ENCODE results near the gene NDUFAF2. TPM values are rescaled to one million over a fixed set of nuclear protein-coding genes. Genes with fewer than 3 reads are reported as not detected.

The NDUFAF2 gene
- total and polyA plus RNA-seq, 2 of the 8 experiments (the other 6 are each of a cell fraction or from before 2014, with no cell fraction given): 10.7 to 46.5 TPM

GRCh38 chr5:61183538-61183937 lies 238.5 kb downstream of the NDUFAF2 start:
- H3K4me3 ChIP-seq (ENCODE audit: extremely low read depth in 1 of 4, insufficient read depth in 2 of 4, low read depth in 3 of 4, low read length in 4 of 4): no peak overlapping the region
- no peak for TF ChIP-seq SP1 (IDR thresholded peaks at IDR 0.05; ENCODE audit: low read depth, low read length)
- TF ChIP-seq ASH2L (IDR thresholded peaks at IDR 0.05; ENCODE audit: low read length): no peak
- no peak for TF ChIP-seq SAP30 (IDR thresholded peaks at IDR 0.05; ENCODE audit: insufficient read depth, insufficient replicate concordance, low read length)
- no peak for TF ChIP-seq TAF7 (optimal IDR thresholded peaks at IDR 0.05; ENCODE audit: borderline replicate concordance, low read depth, low read length)
- TF ChIP-seq SUZ12 (IDR thresholded peaks at IDR 0.05; ENCODE audit: low read length): no peak
- TF ChIP-seq CHD2 (IDR thresholded peaks at IDR 0.05; ENCODE audit: low read length): no peak
- TF ChIP-seq JUN (IDR thresholded peaks at IDR 0.05; ENCODE audit: low read depth, low read length): no peak
- TF ChIP-seq SIN3A (conservative IDR thresholded peaks at IDR 0.05 in 1 of 2, IDR thresholded peaks at IDR 0.05 in 1 of 2; ENCODE audit: low read depth in 1 of 2, low read length in 2 of 2): no peak
- no peak overlapping the region for H2BK5ac ChIP-seq (ENCODE audit: low read depth, low read length)
- H3K36me3 ChIP-seq (ENCODE audit: control insufficient read depth in 2 of 4, insufficient read depth in 4 of 4, low read length in 3 of 4): no peaks in the 10 kb centered on the region
- no peak overlapping the region for H4K5ac ChIP-seq (ENCODE audit: insufficient read length, low read depth, low read length)
- no peak overlapping the region for H4K8ac ChIP-seq (ENCODE audit: extremely low read depth, insufficient read depth, low read length)
- H2BK15ac ChIP-seq (ENCODE audit: low read length): no peak overlapping the region
- no peak overlapping the region for H2BK12ac ChIP-seq (ENCODE audit: low read depth, low read length)
- no peak for DNase-seq (ENCODE audit: low read depth in 1 of 2, low spot score in 2 of 2)
- no peak overlapping the region for H2BK120ac ChIP-seq (replicated peaks; ENCODE audit: low read depth, low read length)
- peaks cover 0 to 5% (median 4%) of the 10 kb centered on the region in 4 experiments; a peak in 3 of 7 replicates for H3K4me1 ChIP-seq (replicated peaks in 1 of 4; ENCODE audit: control insufficient read depth in 3 of 4, insufficient read depth in 4 of 4, low read length in 3 of 4)
- 88% methylated on average over 1 of the region's 1 CpG; no CpG with 5 or more reads in 1 of the 2 experiments for WGBS, 2 experiments (ENCODE audit: extremely low coverage in 1 of 2, insufficient coverage in 1 of 2, insufficient read length in 1 of 2, insufficient replicate concordance in 2 of 2, low coverage in 1 of 2, low lambda C conversion rate in 2 of 2, missing lambda C conversion rate in 1 of 2)
- CTCF ChIA-PET (ENCODE audit: partially characterized antibody): interaction anchor here (1.5 kb wide), 1 partner anchor 129 kb away, joined by 5 read pairs; no protein-coding TSS in a partner anchor
- H3K4ac ChIP-seq (replicated peaks; ENCODE audit: insufficient read length, low read depth, low read length): no peak overlapping the region
- H3K14ac ChIP-seq (ENCODE audit: insufficient read length): no peak overlapping the region
- POLR2A ChIA-PET (ENCODE audit: partially characterized antibody): no interaction called here
- H3K18ac ChIP-seq (ENCODE audit: extremely low read depth, low read length): no peak overlapping the region
- H4K20me1 ChIP-seq (replicated peaks in 1 of 2; ENCODE audit: control insufficient read depth in 1 of 2, insufficient read depth in 2 of 2, low read length in 2 of 2): no peaks in the 10 kb centered on the region
- no peak overlapping the region for H3K56ac ChIP-seq (replicated peaks; ENCODE audit: insufficient read length, low read depth, low read length)
- H3K23ac ChIP-seq (ENCODE audit: insufficient read length): no peak overlapping the region
- H3K79me1 ChIP-seq (ENCODE audit: low read depth, low read length): no peaks in the 10 kb centered on the region
- no peaks in the 10 kb centered on the region for H3K79me2 ChIP-seq (ENCODE audit: control insufficient read depth in 1 of 2, insufficient read depth in 2 of 2, low read length in 2 of 2)
- H2AFZ ChIP-seq (ENCODE audit: low read length): no peak overlapping the region
- H2AK5ac ChIP-seq (ENCODE audit: low read depth, low read length): no peak overlapping the region
- no peaks in the 10 kb centered on the region for H3K9me3 ChIP-seq (ENCODE audit: insufficient read depth in 2 of 2, low read depth in 1 of 2, low read length in 1 of 2)
- no peak overlapping the region for H3K27ac ChIP-seq (ENCODE audit: low read depth, low read length)
- H3K4me2 ChIP-seq (ENCODE audit: insufficient read depth in 1 of 2, low read depth in 2 of 2, low read length in 2 of 2): no peak overlapping the region
- H3K27me3 ChIP-seq (replicated peaks in 1 of 4; ENCODE audit: control insufficient read depth in 3 of 4, extremely low read depth in 1 of 4, insufficient read depth in 3 of 4, low read length in 3 of 4): no peaks in the 10 kb centered on the region
- H3K23me2 ChIP-seq (ENCODE audit: low read depth, low read length): no peaks in the 10 kb centered on the region
- no peak for FAIRE-seq
- H4K91ac ChIP-seq (replicated peaks; ENCODE audit: insufficient read length, low read length): no peak overlapping the region
- no peak overlapping the region for H3K9ac ChIP-seq (replicated peaks in 1 of 4; ENCODE audit: extremely low read depth in 1 of 4, low read depth in 3 of 4, low read length in 3 of 4)
- H2BK20ac ChIP-seq (ENCODE audit: low read length): no peak overlapping the region
